IPS-18a (cell line): ENCODE measurements around the gene TFF3.

Experiments
- H3K27ac ChIP-seq: one replicate; pipeline ENCODE4 v1.5.1; 2013; ENCODE audit warnings: low read length
- H3K27me3 ChIP-seq: one replicate; pipeline ENCODE4 v1.6.1; 2013; ENCODE audit warnings: mild to moderate bottlenecking, low read length; ENCODE audit not compliant: control insufficient read depth, insufficient read depth
- H3K36me3 ChIP-seq: one replicate; pipeline ENCODE4 v1.6.1; 2013; ENCODE audit warnings: low read depth, low read length; ENCODE audit not compliant: control insufficient read depth
- H3K4me1 ChIP-seq: one replicate; pipeline ENCODE4 v1.6.1; 2013; ENCODE audit warnings: low read depth, low read length; ENCODE audit not compliant: control insufficient read depth
- H3K4me3 ChIP-seq: one replicate; pipeline ENCODE4 v1.5.1; 2013; ENCODE audit warnings: low read length
- H3K9ac ChIP-seq: one replicate; pipeline ENCODE4 v1.6.1; 2013; ENCODE audit warnings: mild to moderate bottlenecking, low read length, moderate library complexity
- H3K9me3 ChIP-seq: one replicate; pipeline ENCODE4 v1.6.1; 2013; ENCODE audit warnings: low read depth, low read length; ENCODE audit not compliant: control insufficient read depth

The TFF3 gene

DNA sequence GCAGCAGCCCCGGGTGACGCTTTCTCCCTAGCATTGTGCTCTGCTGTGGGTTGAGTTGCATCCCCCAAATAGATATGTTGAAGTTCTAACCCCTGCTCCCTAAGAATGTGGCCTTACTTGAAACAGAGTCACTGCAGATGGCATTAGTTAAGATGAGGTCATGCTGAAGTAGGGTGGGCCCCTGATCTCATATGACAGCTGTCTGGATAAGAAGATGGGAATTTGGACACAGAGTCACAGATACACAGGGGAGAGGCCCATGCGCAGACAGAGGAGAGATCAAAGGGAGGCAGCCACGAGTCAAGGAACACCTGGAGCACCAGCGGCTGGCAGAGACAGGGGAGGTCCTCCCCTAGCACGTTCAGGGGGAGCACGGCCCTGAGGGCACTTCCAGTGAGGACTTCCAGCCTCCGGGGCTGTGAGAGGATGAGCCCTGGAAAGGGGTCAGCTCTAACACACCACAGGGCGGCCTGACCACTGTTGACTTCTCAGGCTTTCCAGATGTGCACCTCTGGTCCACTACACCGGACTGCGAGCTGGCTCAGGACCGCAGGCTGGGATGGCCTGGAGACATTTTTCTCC is 49.9 kb downstream of the TFF3 start:
- Histone ChIP-seq H3K4me1 (peaks cover 9% of the 10 kb centered on the region), H3K27me3 (no peaks in the 10 kb centered on the region), H3K9me3 (no peaks in the 10 kb centered on the region), H3K4me3 (no peak overlapping the region), H3K27ac (no peak overlapping the region), H3K9ac (no peak overlapping the region), H3K36me3 (no peaks in the 10 kb centered on the region)

DNA sequence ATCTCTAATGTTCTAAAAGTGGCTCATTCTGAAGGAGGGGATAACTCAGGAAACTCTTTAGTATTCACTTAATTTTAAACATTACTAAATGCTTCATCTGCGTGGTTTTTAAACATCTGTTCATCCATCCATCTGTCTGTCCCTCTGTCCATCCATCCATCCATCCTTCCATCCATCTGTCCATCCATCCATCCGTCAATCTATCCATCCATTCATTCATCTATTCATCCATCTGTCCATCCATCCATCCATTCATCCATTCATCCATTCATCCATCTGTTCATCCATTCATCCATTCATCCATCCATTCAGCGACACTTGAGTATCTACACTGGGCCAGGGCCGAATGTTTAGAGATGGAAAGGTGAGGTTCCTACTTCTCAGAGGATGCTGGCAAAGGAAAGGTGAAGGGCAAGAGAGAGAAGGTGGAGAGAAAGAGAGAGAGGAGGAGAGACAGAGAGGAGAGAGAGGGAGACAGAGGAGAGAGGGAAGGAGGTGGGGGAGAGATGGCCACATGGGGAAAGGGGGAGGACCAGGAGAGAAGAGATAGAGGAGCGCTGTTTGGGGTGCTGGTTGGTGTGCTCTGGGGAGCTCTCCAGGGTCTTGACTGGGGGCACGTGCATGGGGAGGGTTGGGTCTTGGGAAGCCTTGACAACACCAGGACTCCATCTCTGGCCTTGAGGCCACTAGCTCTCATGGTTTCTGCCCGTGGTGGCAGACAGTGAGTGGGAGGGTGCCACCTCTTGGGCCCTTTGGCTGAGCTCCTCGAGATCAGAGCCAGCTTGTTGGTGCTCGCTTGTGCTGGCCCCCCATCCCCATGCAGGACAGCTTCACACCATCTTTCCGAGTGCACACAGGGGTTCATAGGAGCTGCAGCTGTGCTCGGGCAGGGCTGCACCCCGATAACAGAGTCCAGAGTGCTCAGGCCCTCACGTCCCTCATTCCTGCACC is 50.7 kb downstream of the TFF3 start:
- H3K9ac ChIP-seq = no peak overlapping the region
- no peaks in the 10 kb centered on the region for H3K36me3 ChIP-seq
- peaks cover 9% of the 10 kb centered on the region for H3K4me1 ChIP-seq
- no peak overlapping the region for H3K4me3 ChIP-seq
- H3K27me3 ChIP-seq = no peaks in the 10 kb centered on the region
- no peaks in the 10 kb centered on the region for H3K9me3 ChIP-seq
- no peak overlapping the region for H3K27ac ChIP-seq

DNA sequence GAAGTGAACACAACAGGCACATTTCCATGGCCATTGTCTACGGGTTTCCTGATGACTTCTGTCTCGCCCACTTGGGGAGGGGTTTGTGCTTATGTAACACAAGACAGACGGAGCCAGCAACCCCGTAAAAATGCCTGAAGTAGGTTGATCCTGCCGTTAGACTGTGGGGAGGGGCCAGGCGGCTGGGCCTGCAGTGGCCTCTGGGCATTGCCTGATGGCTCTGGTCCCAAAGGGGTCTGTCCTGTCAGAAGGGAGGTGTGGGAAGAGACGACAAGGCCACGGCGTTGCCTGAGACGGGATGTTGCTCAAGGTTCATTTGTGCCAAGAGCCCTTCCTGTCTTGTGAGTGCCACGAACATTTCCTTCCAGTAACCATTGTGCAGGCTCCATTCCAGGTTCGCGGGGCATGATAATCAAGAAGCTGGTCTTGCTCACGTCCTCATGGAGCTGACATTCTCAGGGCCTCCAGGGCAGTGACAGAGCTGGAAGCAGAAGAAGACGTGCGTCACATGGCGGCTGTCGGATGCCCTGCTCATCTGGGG is 51.5 kb downstream of the TFF3 start:
- Histone ChIP-seq H3K4me1 (peaks cover 9% of the 10 kb centered on the region), H3K27ac (no peak overlapping the region), H3K9me3 (no peaks in the 10 kb centered on the region), H3K36me3 (no peaks in the 10 kb centered on the region), H3K27me3 (no peaks in the 10 kb centered on the region), H3K4me3 (no peak overlapping the region), H3K9ac (no peak overlapping the region)

DNA sequence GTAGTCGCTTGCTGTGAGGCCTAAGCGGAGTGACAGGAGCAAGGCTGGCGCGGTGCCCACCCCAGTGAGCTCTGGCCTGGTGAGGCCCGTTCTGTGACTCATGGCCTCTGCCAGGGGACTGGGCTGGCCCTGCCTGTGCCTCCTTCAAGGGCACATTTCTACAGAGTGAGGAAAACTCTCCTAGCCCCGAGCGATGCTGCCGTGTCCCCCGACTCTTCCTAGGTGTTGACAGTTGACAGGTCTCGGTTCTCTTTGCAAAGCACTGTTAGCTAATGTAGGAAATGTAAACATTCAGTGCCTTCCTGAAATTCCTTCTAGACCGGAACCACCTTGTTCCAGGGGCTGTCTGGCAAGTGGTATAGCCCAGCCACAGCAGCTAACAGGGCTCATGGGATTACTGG is 52.4 kb downstream of the TFF3 start:
- H3K27ac ChIP-seq = no peak overlapping the region
- no peaks in the 10 kb centered on the region for H3K36me3 ChIP-seq
- H3K27me3 ChIP-seq = no peaks in the 10 kb centered on the region
- H3K9me3 ChIP-seq = no peaks in the 10 kb centered on the region
- no peak overlapping the region for H3K4me3 ChIP-seq
- H3K9ac ChIP-seq = no peak overlapping the region
- H3K4me1 ChIP-seq = peaks cover 9% of the 10 kb centered on the region

DNA sequence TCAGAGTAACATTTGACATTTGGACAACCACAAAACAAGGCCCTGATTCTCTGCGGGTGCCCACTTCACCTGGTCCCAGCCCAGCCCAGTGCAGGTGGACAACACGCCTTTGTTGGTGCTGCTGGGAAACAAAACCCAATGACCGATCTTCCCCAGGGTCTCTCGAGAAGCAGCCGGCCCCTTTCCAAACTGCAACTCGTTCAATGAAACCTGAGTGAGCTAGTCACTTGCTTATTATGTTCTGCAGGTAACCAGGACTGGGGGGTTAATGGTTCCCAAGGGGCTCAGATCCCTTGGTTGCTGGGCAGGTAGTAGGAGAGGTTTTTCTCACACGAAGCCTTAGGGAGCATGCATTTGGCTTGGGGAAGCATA is 53.4 kb downstream of the TFF3 start:
- Histone ChIP-seq H3K36me3 (no peaks in the 10 kb centered on the region), H3K9me3 (no peaks in the 10 kb centered on the region), H3K9ac (no peak overlapping the region), H3K4me1 (peaks cover 9% of the 10 kb centered on the region), H3K27me3 (no peaks in the 10 kb centered on the region), H3K4me3 (no peak overlapping the region), H3K27ac (no peak overlapping the region)
